ENCODE results near the gene BRSK2.

Gene BRSK2

GRCh38 chr11:1501421-1502167 lies 111.9 kb downstream of the BRSK2 start:
- H3K4me3 ChIP-seq (ENCODE audit: low read length) = no peak overlapping the region
- TF ChIP-seq CTCF (IDR thresholded peaks at IDR 0.05; ENCODE audit: insufficient read depth, low read depth, low read length, missing control alignments) = no peak
- DNase-seq (ENCODE audit: low read depth) = no peak

- TF ChIP-seq CTCF (IDR thresholded peaks at IDR 0.05; ENCODE audit: insufficient read depth, low read depth, low read length, missing control alignments) = no peak
- no peak for DNase-seq (ENCODE audit: low read depth)
- H3K4me3 ChIP-seq (ENCODE audit: low read length) = no peak overlapping the region
These were observed 112.6 kb downstream of the BRSK2 start for GRCh38 chr11:1502168-1502953.

GRCh38 chr11:1502954-1503707 lies 113.4 kb downstream of the BRSK2 start:
- no peak for DNase-seq (ENCODE audit: low read depth)
- TF ChIP-seq CTCF (IDR thresholded peaks at IDR 0.05; ENCODE audit: insufficient read depth, low read depth, low read length, missing control alignments) = no peak
- no peak overlapping the region for H3K4me3 ChIP-seq (ENCODE audit: low read length)

- H3K4me3 ChIP-seq (ENCODE audit: low read length) = no peak overlapping the region
- no peak for TF ChIP-seq CTCF (IDR thresholded peaks at IDR 0.05; ENCODE audit: insufficient read depth, low read depth, low read length, missing control alignments)
- DNase-seq (ENCODE audit: low read depth) = no peak
These were observed 114.0 kb downstream of the BRSK2 start for GRCh38 chr11:1503708-1504104.

- no peak overlapping the region for H3K4me3 ChIP-seq (ENCODE audit: low read length)
- no peak for TF ChIP-seq CTCF (IDR thresholded peaks at IDR 0.05; ENCODE audit: insufficient read depth, low read depth, low read length, missing control alignments)
These were observed 114.4 kb downstream of the BRSK2 start for GRCh38 chr11:1504138-1504537.

GRCh38 chr11:1504581-1505290 lies 115.0 kb downstream of the BRSK2 start:
- no peak overlapping the region for H3K4me3 ChIP-seq (ENCODE audit: low read length)
- DNase-seq (ENCODE audit: low read depth) = no peak
- TF ChIP-seq CTCF (IDR thresholded peaks at IDR 0.05; ENCODE audit: insufficient read depth, low read depth, low read length, missing control alignments) = no peak

More at GRCh38 chr11:1504138-1504537, 114.4 kb downstream of the BRSK2 start:
- DNase-seq (ENCODE audit: low read depth) = no peak

Data from epithelial cell of esophagus (primary cell).